Stimulated activated CD8-positive, alpha-beta memory T cell treated with anti-CD3 and anti-CD28 coated beads, Interleukin-7, amount 100 ng/mL, for 24 hours (primary cell): ENCODE data around the gene PPP1R12B.
"Not testable (repeated sequence)": the region's sequence is repeated elsewhere in the genome, so short reads cannot be mapped to it uniquely, and the experiment has no call there.

ENCODE experiments used
- DNase-seq: peaks from one replicate; pipeline ENCODE4 v3.0.0-alpha.2; 2020; ENCODE audit warnings: low read depth

The PPP1R12B gene

GRCh38 chr1:202561726-202562443 lies 213.4 kb downstream of the PPP1R12B start:
- no peak for DNase-seq

- no peak for DNase-seq
Observed at GRCh38 chr1:202562444-202563060, 214.1 kb downstream of the PPP1R12B start.

GRCh38 chr1:202563818-202564217 lies 215.3 kb downstream of the PPP1R12B start:
- DNase-seq = no peak

DNA sequence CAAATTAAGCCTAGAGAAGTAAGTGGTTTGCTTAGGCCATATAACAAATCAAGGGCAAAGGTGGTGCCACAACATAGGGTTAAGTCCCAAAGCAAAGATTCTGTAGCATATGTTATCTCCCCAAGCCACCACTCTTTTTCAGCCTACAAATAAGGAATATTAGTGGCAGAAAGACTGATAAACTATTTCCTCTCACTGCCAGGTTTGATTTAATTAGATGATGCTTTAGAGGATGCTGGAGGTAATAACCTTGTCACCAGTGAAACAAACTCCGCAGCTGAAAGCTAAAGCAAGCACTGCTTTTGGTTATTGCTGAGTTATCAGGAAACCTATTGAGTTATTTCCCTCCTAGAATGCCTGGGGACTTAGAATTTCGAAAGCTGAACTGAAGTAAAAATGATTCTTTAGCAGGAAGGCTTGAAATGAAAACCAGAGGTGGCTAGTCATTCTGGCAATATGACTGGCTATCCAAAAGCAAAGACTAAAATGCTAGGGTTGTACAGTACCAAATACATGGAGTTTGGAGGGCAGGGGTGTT lies 216.5 kb downstream of the PPP1R12B start:
- DNase-seq = no peak

GRCh38 chr1:202565890-202566602 lies 217.5 kb downstream of the PPP1R12B start:
- DNase-seq = no peak

- DNase-seq = no peak
Observed at GRCh38 chr1:202567738-202568137, 219.2 kb downstream of the PPP1R12B start.

DNA sequence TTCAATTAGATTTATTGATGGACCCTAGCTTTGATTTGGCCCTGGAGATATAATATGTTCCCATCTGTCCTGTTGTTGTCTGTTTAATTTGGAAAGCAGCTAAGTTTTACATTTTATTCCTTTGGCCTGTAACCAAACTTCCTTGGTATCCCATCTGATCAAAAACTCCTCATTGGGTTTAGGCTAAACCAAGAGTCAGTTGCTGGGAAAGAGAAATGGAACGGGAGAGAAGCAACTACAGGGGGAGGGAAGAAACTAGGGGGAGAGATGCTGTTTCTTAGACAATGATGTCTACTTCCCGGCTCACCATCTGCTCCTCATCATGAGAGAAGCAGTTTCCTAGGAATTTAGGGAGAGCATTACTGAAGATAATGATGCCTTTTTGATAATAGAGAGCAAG lies 219.9 kb downstream of the PPP1R12B start:
- DNase-seq = no peak

DNA sequence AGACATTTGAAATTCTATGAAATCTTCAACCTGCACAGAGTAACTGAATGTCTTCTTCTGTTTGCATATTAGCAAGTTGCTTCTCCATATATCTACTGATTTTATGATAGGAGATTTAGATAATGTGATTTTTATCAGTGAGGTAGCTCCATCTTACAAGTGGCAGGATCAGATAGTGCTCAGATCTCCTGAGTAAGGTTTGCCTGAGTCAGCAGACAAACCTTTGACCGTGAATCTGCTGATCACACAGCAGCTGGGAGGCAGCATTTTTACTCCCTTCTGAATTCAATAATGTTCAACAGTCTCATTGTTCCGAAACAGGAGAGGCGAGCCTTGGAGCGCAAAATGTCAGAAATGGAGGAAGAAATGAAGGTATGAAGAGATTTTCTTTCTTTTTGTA lies 220.3 kb downstream of the PPP1R12B start:
- DNase-seq = no peak

DNA sequence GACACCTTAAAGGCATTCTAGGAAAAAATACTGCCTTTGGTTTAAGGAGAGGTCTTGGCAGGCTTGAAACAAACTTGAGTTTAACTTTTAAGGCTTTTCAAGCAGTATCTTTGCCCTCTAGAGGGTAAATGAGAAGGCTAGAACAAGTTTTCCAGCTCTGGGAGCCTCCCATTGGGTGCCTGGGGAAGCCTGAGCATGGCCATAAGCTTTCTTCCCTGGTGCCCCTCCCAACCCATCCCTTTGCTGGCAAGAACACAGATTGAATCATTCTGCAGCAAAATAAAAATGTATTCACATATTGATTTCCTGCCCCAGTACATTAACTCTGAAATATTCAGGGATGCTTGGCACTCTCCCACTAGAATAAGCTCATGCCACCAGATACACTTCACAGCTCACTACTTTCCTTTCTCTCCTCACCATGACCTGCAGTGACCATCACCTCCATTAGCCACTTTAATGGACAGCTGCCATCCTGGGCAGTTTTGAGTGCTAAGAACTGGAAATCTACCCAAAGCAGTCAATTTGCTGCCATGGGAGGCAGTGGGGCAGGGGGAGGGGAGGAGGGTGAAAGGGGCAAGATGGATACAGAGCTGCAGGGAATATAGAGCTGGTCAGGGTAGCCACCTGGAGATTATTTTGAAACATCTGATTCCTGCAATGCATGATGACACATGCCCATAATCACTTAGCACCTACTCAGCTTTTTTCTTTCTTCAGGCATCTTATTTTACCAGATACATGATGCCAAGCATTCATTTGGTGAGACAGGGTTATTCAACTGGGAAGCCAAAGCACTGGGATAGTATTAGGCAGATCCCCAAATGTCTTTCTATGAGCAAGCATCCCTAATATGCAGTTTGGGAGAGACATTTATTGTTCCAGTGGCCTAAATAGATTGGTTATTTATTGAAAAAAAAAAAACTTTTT lies 221.2 kb downstream of the PPP1R12B start:
- no peak for DNase-seq

GRCh38 chr1:202571719-202572339 lies 223.3 kb downstream of the PPP1R12B start:
- DNase-seq = no peak

GRCh38 chr1:202572867-202573266 lies 224.4 kb downstream of the PPP1R12B start:
- no peak for DNase-seq

DNA sequence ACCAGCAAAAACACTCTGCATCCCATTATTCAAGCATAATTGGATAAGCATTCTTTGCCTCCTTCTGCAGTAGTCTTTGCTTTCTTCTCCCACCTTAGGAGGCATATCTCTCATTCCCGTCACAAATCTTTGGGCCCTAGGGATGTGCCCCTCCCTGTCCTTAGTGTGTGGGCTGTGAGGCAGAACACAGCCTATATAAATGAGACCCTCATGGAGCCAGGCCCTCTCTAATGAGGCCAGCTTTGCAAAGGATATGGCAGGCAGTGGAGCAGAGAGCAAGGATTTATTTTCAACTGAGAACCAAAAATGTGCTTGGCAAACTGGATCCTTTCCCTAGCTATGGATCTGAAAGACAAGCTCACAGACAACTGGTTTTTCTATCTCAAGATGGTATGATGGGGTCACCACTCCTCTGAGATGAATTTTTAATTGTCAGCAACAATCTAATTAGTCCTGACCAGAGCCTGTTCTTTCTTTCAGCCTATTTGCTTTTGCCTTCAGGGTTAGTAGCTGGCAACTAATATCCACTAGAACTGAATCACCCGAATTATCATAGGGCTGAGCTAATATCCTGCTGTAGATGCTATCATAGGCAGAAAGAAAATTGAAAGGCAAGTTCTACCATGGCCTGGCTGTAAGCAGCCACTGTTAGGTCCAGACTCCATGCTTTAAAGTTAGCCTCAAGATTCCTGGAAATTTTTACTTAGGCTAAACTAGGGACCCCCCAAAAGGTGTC lies 227.6 kb downstream of the PPP1R12B start:
- DNase-seq = no peak

DNA sequence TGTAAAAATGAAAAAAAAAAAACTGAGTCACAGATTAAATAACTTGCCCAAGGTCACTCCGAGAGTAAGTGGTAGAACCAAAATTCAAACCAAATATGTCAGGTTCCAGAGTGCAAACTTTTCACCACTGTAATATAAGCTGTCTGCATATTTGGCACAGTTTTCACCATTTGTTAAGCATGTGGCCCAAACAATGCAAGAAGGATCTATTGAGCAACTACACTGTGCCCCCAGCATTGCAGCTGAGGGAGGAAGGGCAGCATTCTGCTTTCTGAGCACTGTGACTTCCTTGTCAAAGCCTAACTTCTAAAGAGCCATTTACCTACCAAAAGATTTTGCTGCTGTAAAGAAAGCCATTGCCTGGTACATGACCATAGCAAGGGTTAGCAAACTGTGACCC lies 228.3 kb downstream of the PPP1R12B start:
- DNase-seq = no peak

GRCh38 chr1:202577381-202577780 lies 228.9 kb downstream of the PPP1R12B start:
- no peak for DNase-seq

GRCh38 chr1:202578001-202578504 lies 229.6 kb downstream of the PPP1R12B start:
- DNase-seq = no peak

- no peak for DNase-seq
Observed at GRCh38 chr1:202578565-202578964, 230.1 kb downstream of the PPP1R12B start.

GRCh38 chr1:202579806-202580205 lies 231.3 kb downstream of the PPP1R12B start:
- no peak for DNase-seq

DNA sequence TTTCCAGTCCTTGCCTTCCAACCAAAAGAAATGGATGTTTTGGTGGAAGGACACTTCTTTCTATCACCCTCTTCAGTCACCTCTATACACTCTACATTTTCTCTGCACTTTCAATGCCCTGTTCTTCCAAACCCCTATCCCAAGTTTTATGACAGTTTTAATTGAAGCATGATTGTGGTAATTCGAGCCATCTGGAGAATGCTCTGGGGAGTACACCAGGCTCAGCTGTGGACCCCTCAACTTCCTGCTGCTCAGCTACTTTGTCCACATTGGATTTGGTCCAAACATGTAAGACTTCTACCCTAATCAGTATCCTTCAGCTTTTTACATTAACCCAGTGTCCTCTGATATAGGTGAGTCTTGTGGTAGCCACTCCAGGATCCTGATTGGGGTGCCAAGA lies 232.1 kb downstream of the PPP1R12B start:
- DNase-seq = no peak

DNA sequence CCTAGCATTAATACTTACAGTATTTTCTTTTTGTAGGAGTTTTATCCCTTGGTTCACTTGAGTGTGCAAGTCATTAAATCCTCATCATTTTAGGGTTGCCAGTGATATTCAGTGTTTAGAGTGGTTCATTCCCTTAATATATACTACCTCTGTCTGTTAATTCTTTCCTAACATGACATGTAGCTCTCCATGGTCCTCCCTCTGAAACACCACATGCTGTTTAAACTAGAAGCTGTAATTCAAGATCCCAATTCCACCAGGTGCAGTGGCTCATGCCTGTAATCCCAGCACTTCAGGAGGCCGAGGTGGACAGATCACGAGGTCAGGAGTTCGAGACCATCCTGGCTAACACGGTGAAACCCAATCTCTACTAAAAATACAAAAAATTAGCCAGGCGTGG lies 233.9 kb downstream of the PPP1R12B start:
- DNase-seq = not testable (repeated sequence)
